GM15510 (cell line): Measurements from ENCODE around the gene SPEF1.

ENCODE experiments used
- POLR2A ChIP-seq: IDR thresholded peaks from 3 replicates; pipeline ENCODE4 v1.6.1; 2011; ENCODE audit warnings: borderline replicate concordance; ENCODE audit not compliant: insufficient read length; ENCODE audit errors: extremely low read depth

Gene SPEF1

GRCh38 chr20:3766422-3767109 is 14.7 kb downstream of the SPEF1 start:
- TF ChIP-seq POLR2A, result no peak

- TF ChIP-seq POLR2A, result no peak
Observed at GRCh38 chr20:3765171-3765882, 15.9 kb downstream of the SPEF1 start.

GRCh38 chr20:3764659-3765058 is 16.6 kb downstream of the SPEF1 start:
- TF ChIP-seq POLR2A, result no peak

DNA sequence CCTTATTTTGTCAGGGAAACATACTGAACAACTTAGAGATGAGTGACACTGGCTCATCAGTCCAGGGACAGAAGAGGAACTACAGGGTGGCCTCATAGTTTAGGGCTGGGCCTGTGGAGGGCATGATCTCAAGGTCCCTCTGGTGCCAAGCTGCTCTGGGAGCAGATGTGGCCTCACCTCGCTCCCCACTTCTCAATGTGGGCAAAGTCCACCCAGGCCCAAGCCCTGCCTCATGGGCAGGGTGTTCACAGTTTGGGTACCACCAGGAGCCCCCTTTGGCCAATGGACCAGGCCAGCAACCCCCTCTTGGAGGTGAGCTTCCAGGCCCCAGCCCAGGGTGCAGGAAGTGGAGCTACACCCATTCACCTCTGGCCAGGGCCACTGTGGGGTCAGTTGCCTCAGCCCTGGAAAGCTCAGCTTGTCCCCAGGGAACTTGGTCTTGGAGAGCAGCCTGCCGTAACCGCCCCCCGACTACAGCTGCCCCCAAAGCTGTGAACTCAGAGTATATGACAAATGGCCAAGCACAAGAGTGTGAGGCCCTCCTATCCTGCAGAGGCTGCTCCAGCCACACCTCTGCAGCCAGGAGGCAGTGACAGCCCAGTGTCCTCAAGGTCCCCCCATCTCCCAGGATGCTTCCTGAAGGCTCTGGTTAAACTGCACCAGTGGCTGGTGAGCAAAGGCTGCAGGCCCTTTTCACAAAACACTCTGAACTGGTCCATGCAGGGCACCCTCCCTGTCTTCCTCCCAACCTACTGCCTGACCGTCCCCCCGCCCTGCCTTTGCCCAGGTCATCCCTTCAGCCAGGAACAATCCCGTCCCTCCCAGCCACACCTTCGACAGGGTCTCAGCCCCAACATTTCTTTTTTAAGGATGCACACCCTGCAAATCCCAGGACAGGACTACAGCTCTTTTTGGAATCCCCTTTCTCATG is 17.3 kb downstream of the SPEF1 start:
- no peak for TF ChIP-seq POLR2A

DNA sequence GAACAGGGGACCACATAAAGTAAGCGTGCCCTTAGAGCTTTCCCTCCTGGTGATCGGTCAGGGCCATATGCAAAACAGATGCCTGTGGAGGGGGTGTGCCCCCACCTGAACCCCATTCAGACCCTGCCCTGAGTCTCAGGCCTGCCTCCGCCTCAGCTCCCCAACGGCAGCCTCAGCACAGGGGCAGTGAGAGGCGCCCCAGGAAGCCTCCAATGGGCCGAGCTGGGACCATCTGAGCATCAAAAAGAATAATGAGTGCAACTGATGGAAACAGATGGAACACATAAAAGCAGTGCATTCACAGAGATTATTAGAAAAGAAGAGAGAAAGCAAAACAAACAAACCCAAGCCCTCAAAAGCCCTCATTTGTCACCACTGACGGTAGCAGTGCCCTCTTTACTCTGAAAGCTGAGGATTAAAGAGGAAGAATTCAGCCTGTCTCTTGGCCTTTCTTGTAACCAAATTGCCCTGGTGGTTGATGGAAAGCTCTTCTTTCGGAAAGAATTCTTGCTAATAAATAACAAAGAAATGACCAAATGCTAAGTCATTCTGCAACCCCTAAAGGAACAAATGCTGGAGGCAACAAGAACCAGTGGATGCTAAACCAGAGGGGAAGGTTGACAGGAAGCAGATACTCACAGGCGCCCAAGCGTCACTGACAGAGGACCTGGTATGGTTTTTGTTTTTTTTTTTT is 20.4 kb downstream of the SPEF1 start:
- TF ChIP-seq POLR2A, result no peak

- no peak for TF ChIP-seq POLR2A
Observed at GRCh38 chr20:3759884-3760283, 21.4 kb downstream of the SPEF1 start.

DNA sequence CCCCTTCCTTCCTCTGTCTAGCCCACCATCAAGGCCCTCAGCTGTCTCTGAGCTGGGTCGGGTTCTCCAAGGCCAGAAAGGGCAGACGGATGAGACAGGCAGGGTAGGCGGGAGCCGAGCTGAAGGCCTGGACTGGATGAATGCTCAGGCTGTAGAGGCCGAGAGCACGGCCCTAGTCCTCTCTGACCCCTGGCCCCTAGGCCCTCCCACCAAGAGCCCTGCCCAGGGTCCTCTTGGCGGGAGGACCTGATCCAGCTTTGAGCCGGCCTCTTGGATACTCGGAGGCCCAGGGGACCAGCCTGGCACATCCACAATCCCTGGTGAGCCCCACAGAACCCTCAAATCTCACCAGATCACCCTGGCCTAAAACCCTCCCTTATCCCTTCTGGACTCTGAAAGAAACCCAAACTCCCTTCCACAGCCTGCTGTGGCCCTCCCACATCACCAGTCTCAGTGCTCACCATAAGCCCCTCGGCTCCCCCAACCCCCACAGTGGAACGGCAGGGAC is 21.9 kb downstream of the SPEF1 start:
- no peak for TF ChIP-seq POLR2A

DNA sequence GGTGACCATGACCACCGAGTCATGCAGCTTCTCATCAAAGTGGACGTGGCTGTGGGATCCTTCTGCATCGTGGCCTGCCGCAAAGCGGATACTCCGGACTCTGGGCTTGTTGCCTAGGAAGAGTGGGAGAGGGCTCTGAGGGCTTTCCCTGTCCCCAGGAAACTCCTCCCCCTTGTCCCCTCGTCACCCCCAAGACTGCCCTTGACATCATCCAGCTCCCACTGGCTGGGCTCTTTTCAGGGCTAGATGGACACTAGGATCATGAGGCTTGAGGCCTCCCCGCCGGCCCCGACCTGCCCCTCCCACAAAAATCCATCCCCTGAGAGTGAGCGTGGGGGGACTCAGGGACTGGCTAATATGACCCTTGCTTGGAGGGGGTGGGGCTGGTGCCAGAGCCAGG is 22.7 kb downstream of the SPEF1 start:
- TF ChIP-seq POLR2A, result no peak

DNA sequence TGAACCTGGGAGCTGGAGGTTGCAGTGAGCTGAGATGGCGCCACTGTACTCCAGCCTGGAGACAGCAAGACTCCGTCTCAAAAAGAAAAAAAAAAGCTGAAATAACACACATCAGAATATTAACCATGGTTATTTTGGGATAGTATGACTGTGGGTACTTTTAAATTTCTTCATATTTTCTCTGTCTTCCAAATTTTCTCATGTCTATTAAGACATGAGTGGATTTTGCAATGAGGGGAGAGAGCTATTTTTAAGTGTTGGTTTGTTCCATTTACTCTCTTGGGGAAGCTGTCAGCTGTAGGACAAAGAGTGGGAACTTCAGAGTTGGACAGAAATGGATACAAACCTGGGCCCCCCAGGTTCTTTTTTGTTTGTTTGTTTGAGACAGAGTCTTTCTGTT is 24.0 kb downstream of the SPEF1 start:
- TF ChIP-seq POLR2A, result no peak

- TF ChIP-seq POLR2A, result no peak
Observed at GRCh38 chr20:3755814-3756480, 25.3 kb downstream of the SPEF1 start.

DNA sequence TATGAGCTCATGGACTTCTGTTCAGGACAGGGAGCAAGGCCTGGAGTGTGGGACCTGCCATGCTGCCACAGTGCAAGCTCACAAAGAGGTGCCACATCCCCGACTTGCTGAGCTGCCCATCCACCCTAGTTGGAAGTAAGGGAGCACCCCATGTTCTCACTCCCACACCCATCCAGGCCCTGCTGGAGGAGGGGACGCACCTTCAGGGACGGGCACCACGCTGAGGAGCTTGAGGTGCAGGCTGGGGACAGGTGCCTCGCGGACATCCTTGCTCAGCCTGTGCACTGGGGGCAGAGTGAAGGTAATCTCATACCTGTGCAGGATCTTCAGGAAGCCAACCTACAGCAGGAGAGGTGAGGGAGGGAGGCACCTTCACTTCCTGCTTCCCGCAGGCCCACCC is 26.0 kb downstream of the SPEF1 start:
- no peak for TF ChIP-seq POLR2A

GRCh38 chr20:3754276-3754630 is 27.0 kb downstream of the SPEF1 start:
- no peak for TF ChIP-seq POLR2A

DNA sequence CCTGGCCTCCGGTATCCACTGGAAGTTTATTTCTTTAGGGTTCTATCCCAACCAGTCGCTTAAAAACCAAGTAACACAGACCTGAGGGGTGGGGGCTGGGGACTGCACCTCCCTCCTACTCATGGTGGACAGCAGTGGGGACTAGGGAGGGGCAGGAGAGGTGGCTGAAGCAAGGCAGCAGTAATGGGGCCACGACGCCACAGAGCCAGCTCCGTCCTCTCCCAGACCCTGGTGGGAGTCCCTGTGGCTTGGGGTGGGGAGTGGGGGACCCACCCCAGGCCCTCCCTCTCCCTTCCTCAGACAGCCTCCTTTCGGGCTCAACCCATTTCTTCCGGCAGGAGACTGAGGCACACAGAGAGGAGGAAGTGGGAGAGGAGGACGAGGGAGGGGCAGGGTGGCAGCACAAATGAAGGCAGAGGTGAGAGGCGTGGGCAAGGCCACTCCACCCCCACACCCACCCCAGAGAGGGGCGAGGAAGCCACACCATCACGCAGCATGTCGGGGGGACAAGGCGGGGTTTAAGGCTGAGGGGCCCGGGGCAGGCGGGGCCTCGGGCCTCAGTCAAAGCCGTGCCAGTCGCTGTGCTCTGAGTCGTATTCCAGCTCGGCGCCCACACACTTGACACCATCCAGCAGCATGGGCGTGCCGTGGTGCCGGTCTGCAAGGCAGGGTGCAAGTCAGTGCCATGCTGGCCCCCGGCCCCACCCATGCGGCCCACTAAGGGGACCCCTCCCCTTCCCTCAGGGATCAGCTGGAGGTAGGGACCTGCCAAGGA is 27.6 kb downstream of the SPEF1 start:
- TF ChIP-seq POLR2A, result no peak
